Kidney (tissue), 14 donors: ENCODE results near the gene MAPK10. TPM values are rescaled to one million over a fixed set of nuclear protein-coding genes. Genes with fewer than 3 reads are reported as not detected.

ENCODE experiments used
- DNase-seq, 5 donors: peaks; one replicate each; pipeline ENCODE4 v3.0.0-alpha.2; 2013 to 2020
- FAIRE-seq: peaks from 2 replicates; lab custom pipeline; 2012; peaks lifted over from hg19 to GRCh38; lab: Jason Lieb, UNC
- H3K27ac ChIP-seq, 2 donors: one replicate each; pipeline ENCODE4 v1.7.0; 2013; ENCODE audit warnings: low read depth in 2 of 2, low read length in 2 of 2, inconsistent platforms in 1 of 2
- H3K27me3 ChIP-seq: one replicate; pipeline ENCODE4 v1.7.1; 2013; ENCODE audit warnings: low read length, inconsistent platforms; ENCODE audit not compliant: control insufficient read depth, insufficient read depth
- H3K36me3 ChIP-seq, 3 donors: one replicate each; pipeline versions ENCODE4 v1.7.0 to v1.7.1; 2013; ENCODE audit warnings: low read length in 3 of 3, control low read depth in 1 of 3, inconsistent platforms in 1 of 3; ENCODE audit not compliant: insufficient read depth in 3 of 3, control insufficient read depth in 2 of 3
- H3K4me1 ChIP-seq, 3 donors: one replicate each; pipeline versions ENCODE4 v1.7.0 to v1.7.1; 2013; ENCODE audit warnings: low read length in 3 of 3, inconsistent platforms in 1 of 3, low read depth in 1 of 3; ENCODE audit not compliant: control insufficient read depth in 2 of 3, insufficient read depth in 2 of 3
- H3K4me3 ChIP-seq, 3 donors: one replicate each; pipeline versions ENCODE4 v1.7.0 to v1.8.1; 2013; ENCODE audit warnings: low read length in 3 of 3, control low read depth in 1 of 3, inconsistent platforms in 1 of 3
- H3K9ac ChIP-seq, 3 donors: one replicate each; pipeline versions ENCODE4 v1.7.0 to v1.7.1; 2013; ENCODE audit warnings: low read length in 3 of 3, control low read depth in 1 of 3, inconsistent platforms in 1 of 3
- H3K9me3 ChIP-seq, 3 donors: one replicate each; pipeline versions ENCODE4 v1.7.0 to v1.7.1; 2013; ENCODE audit warnings: low read length in 3 of 3, control low read depth in 1 of 3, inconsistent platforms in 1 of 3; ENCODE audit not compliant: control insufficient read depth in 2 of 3, insufficient read depth in 1 of 3
- intact Hi-C: fragments of 100-400 bp; cut with DNase I; formaldehyde crosslinking; loops from one replicate; pipeline ENCODE4 v1.11.1; 2022
- polyA plus RNA-seq: library from polyadenylated mRNA; stranded (reverse); fragments of 350-450 nt; fragmentation: Illumina TruSeq; extraction: RNeasy Lipid Tissue Mini Kit (QIAGEN cat#74804); gene quantifications from one replicate; pipeline ENCODE4 v1.2.3, GENCODE V29; 2014; ENCODE audit warnings: low read depth, low replicate concordance; ENCODE audit not compliant: insufficient read depth
- total RNA-seq: library from RNA; stranded (reverse); fragmentation: NEBNext Ultra II Directional; extraction: Animal tissue kit (Norgen Biotek cat#: 25700); gene quantifications from one replicate; pipeline ENCODE4 v1.2.1, GENCODE V29; 2021
- TF ChIP-seq, protein P1 (sequence below): IDR thresholded peaks from 3 replicates; pipeline ENCODE4 v1.5.1; 2012; ENCODE audit warnings: mild to moderate bottlenecking, moderate library complexity, borderline replicate concordance; ENCODE audit not compliant: insufficient read depth; ENCODE audit errors: extremely low read depth
- donor health status: control.
- donor health status: control.
- donor health status: control.
- donor health status: control.
- donor health status: control.
- donor health status: DM: yes; HTN: yes; CAD: no.
- donor health status: Normal renal cell carcinoma (clear cell type).

MAPK10 gene
- total and polyA plus RNA-seq, 2 donors from 2014 or later: 27.6 to 54.5 TPM

DNA sequence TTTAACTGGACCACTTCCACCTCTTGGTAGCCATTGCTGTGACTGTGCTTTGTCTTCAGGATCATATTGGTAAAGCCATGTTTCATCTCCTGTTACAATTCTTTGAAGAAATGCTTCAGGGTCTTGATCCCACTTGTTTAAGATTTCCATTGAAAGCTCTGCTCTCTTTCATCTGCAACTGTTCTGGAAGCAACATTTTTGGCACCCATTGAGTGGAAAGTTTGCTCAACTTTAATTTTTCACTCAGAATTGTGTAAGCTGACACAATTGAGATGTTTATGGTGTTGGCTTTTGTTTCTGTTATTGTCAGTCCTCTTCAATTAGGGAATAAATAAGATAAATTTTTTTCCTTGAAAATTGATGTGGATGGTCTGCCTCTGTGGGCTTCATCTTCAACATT is 237.4 kb downstream of the MAPK10 start:
- intact Hi-C loops: no loop called here
- no peak for FAIRE-seq
- H3K9ac ChIP-seq: no peak overlapping the region
- H3K4me1 ChIP-seq: no peaks in the 10 kb centered on the region
- no peaks in the 10 kb centered on the region for H3K36me3 ChIP-seq
- no peaks in the 10 kb centered on the region for H3K27me3 ChIP-seq
- DNase-seq: no peak
- TF ChIP-seq, protein P1, sequence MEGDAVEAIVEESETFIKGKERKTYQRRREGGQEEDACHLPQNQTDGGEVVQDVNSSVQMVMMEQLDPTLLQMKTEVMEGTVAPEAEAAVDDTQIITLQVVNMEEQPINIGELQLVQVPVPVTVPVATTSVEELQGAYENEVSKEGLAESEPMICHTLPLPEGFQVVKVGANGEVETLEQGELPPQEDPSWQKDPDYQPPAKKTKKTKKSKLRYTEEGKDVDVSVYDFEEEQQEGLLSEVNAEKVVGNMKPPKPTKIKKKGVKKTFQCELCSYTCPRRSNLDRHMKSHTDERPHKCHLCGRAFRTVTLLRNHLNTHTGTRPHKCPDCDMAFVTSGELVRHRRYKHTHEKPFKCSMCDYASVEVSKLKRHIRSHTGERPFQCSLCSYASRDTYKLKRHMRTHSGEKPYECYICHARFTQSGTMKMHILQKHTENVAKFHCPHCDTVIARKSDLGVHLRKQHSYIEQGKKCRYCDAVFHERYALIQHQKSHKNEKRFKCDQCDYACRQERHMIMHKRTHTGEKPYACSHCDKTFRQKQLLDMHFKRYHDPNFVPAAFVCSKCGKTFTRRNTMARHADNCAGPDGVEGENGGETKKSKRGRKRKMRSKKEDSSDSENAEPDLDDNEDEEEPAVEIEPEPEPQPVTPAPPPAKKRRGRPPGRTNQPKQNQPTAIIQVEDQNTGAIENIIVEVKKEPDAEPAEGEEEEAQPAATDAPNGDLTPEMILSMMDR: no peak
- no peak overlapping the region for H3K27ac ChIP-seq
- no peaks in the 10 kb centered on the region for H3K9me3 ChIP-seq
- no peak overlapping the region for H3K4me3 ChIP-seq

DNA sequence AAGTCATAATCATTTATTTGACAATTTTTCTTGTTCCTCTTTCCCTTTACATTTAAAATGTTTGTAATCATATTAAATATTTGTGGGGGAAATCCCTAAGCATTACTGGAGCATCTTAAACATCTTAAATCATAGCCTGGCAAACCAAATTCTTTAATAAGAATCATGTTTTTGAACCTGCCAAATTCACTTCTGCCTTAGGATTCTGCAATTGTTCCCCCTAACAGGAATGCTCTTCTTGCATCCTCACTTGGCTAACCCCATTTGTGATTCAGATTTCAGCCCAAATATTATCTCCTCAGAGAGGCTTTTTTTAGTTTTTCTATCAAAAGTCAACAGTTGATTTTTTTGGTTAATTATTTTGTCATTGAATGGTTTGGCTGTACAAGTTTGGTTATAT is 241.1 kb downstream of the MAPK10 start:
- Histone ChIP-seq H3K9me3 (no peaks in the 10 kb centered on the region), H3K9ac (no peak overlapping the region), H3K36me3 (no peaks in the 10 kb centered on the region), H3K4me3 (no peak overlapping the region), H3K27me3 (no peaks in the 10 kb centered on the region), H3K4me1 (no peaks in the 10 kb centered on the region), H3K27ac (no peak overlapping the region)
- DNase-seq (no peak), FAIRE-seq (no peak)
- TF ChIP-seq, protein P1: no peak
- intact Hi-C loops: no loop called here

DNA sequence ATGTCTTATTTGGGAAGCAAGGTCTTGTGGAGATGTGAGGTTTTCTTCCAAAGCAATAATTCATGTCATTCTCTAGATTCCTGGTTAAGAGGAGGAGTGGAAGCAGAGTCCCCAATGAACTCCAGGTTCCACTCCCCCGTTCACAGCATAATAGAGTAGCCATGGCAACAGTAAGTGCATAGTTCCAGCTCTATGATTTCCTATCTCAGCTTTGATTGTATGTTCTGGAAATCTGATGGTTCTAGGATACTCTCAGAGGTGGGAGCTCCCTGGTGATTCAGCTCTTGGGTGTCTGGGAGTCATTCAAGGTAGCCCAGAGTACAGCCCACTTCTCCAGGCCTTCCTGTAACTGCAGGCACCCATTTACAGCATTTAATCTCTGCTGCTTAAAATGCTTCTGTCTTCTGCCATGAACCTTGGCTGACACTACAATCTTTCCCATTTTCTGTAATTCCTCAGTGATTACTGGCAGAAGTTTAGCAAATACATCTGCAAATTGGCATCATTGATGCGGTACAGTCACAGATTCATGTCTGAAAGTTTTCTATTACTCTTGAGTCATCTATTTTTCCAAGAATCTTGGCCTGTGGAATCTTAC is 242.0 kb downstream of the MAPK10 start:
- peak in 3 of 5 donors; percentile 29 to 69 (median 64) for DNase-seq
- Histone ChIP-seq H3K36me3 (no peaks in the 10 kb centered on the region), H3K9ac (no peak overlapping the region), H3K27ac (no peak overlapping the region), H3K4me1 (no peaks in the 10 kb centered on the region), H3K27me3 (no peaks in the 10 kb centered on the region), H3K4me3 (no peak overlapping the region), H3K9me3 (no peaks in the 10 kb centered on the region)
- TF ChIP-seq, protein P1: no peak
- FAIRE-seq: no peak
- intact Hi-C loops: no loop called here

DNA sequence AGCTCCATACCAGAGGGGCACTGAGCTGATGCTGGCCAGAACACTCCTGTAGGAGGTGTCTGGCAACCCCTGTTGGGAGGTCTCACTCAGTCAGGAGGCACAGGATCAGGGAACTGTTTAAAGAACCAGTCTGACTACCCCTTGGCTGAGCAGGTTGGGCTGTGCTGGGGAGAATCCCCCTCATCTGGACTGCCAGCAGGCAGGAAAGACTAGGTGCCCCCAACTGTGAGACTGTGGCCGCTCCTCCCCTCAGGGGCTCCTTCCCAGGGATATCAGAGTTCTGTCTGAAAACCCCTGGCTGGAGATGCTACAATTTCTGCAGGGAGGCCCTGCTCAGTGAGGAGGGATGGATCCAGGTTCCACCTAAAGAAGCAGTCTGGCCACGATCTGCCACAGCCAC is 245.3 kb downstream of the MAPK10 start:
- intact Hi-C loops: no loop called here
- no peak overlapping the region for H3K9ac ChIP-seq
- H3K9me3 ChIP-seq: no peaks in the 10 kb centered on the region
- no peak overlapping the region for H3K27ac ChIP-seq
- FAIRE-seq (no peak), DNase-seq (peak in 1 of 5 donors; percentile 30)
- H3K36me3 ChIP-seq: no peaks in the 10 kb centered on the region
- TF ChIP-seq, protein P1: no peak
- no peaks in the 10 kb centered on the region for H3K27me3 ChIP-seq
- H3K4me3 ChIP-seq: no peak overlapping the region
- H3K4me1 ChIP-seq: no peaks in the 10 kb centered on the region
